Natural killer cell (primary cell): Measurements from ENCODE around the gene DPYD. TPM values are rescaled to one million over a fixed set of nuclear protein-coding genes. Genes with fewer than 3 reads are reported as not detected.

Experiments used
- ATAC-seq, 3 donors: fragments of 150-1000 bp in 2 of 3; fragments of 200-7000 bp in 1 of 3; cut with Tn5 transposase; 1 replicate in 1 of 3; 2 replicates in 2 of 3; pipeline ENCODE4 v1.10.0; 2021; ENCODE audit warnings: mild to moderate bottlenecking in 2 of 3, moderate library complexity in 2 of 3
- DNase-seq, 2 donors: peaks; one replicate each; pipeline versions ENCODE4 v3.0.0 to v3.0.0-alpha.2; 2013 to 2021; ENCODE audit warnings: mixed read lengths in 1 of 2
- H3K27ac ChIP-seq: one replicate; pipeline ENCODE4 v1.5.1; 2013; ENCODE audit warnings: mild to moderate bottlenecking, low read length
- H3K27me3 ChIP-seq: one replicate; pipeline ENCODE4 v1.6.1; 2013; ENCODE audit warnings: low read length; ENCODE audit not compliant: control insufficient read depth, insufficient read depth
- H3K36me3 ChIP-seq: one replicate; pipeline ENCODE4 v1.6.1; 2013; ENCODE audit warnings: low read length; ENCODE audit not compliant: control insufficient read depth, insufficient read depth
- H3K4me1 ChIP-seq: one replicate; pipeline ENCODE4 v1.6.1; 2013; ENCODE audit warnings: low read length; ENCODE audit not compliant: control insufficient read depth, insufficient read depth
- H3K4me3 ChIP-seq: one replicate; pipeline ENCODE4 v1.5.1; 2013; ENCODE audit warnings: low read length
- H3K9me3 ChIP-seq: one replicate; pipeline ENCODE4 v1.6.1; 2013; ENCODE audit warnings: low read length; ENCODE audit not compliant: control insufficient read depth, insufficient read depth
- H3K27ac Mint-ChIP-seq, 2 donors: one replicate each; pipeline ENCODE4 v1.8.0; 2022; ENCODE audit warnings: mild to moderate bottlenecking in 2 of 2, mixed read lengths in 2 of 2, moderate library complexity in 1 of 2
- H3K27me3 Mint-ChIP-seq, 2 donors: one replicate each; pipeline ENCODE4 v1.8.0; 2022; ENCODE audit warnings: low read depth in 2 of 2, mixed read lengths in 2 of 2
- H3K36me3 Mint-ChIP-seq: one replicate; pipeline ENCODE4 v1.8.0; 2022; ENCODE audit warnings: mixed read lengths
- H3K4me1 Mint-ChIP-seq, 2 donors: one replicate each; pipeline ENCODE4 v1.8.0; 2022; ENCODE audit warnings: mixed read lengths in 2 of 2
- H3K4me3 Mint-ChIP-seq: one replicate; pipeline ENCODE4 v1.8.0; 2022; ENCODE audit warnings: mild to moderate bottlenecking, moderate library complexity, mixed read lengths
- H3K9me3 Mint-ChIP-seq, 2 donors: one replicate each; pipeline ENCODE4 v1.8.0; 2022; ENCODE audit warnings: mixed read lengths in 2 of 2
- WGBS: methylation state at CpG from one replicate; pipeline ENCODE4 v1.1.7; 2013; ENCODE audit warnings: missing lambda C conversion rate; ENCODE audit not compliant: insufficient coverage; 5-methylcytosine and 5-hydroxymethylcytosine counted together
- intact Hi-C: fragments of 100-400 bp; cut with micrococcal nuclease; formaldehyde crosslinking; loops from one replicate; pipeline ENCODE4 v1.14.2; 2022
- total RNA-seq, 4 donors: library from RNA; stranded (reverse); fragments of 120-200 nt in 1 of 4; gene quantifications; one replicate each; pipeline versions ENCODE4 v1.2.3 to v1.2.4, GENCODE V29; 2013 to 2022
- TF ChIP-seq, protein P1 (sequence below): fragments of 200-600 bp; IDR thresholded peaks from one replicate; pipeline ENCODE4 v1.8.0; 2022; ENCODE audit warnings: antibody characterized with exemption

Gene DPYD
- total RNA-seq, 3 donors from 2014 or later (not counting 1 experiment from before 2014, with no cell fraction given), result 56.6 to 66.7 (median 56.9) TPM

DNA sequence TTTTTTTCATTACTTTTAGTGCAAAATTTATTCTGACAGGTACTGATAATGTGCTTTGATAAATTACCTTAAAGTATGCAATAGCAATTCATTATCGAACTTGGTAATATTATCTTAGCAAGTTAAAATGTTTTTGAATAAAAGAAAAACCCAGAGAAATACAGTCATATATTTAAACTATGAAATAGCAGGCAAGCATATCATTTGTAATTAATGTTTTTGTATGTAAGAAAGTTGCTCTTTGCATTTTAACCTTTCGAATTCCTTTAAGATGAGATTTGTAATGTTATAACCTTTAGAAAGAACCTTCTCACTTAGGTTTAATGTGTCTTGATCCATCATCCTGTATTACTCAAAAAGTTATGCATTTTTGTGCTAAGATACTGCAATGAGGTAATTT lies 613.7 kb downstream of the DPYD start:
- no peak overlapping the region for H3K27ac ChIP-seq
- Mint-ChIP-seq H3K4me3 (no peak overlapping the region), H3K4me1 (no peaks in the 10 kb centered on the region), H3K27ac (no peak overlapping the region), H3K9me3 (peaks cover 0 to 3% of the 10 kb centered on the region in 2 donors), H3K27me3 (no peaks in the 10 kb centered on the region), H3K36me3 (peaks cover 15% of the 10 kb centered on the region)
- peaks cover 5% of the 10 kb centered on the region for H3K36me3 ChIP-seq
- no peak overlapping the region for H3K4me3 ChIP-seq
- no peaks in the 10 kb centered on the region for H3K9me3 ChIP-seq
- ATAC-seq, result no peak
- H3K27me3 ChIP-seq, result no peaks in the 10 kb centered on the region
- no CpG with 5 or more reads among the region's 2 CpGs for WGBS
- H3K4me1 ChIP-seq, result no peaks in the 10 kb centered on the region
- no peak for DNase-seq
- TF ChIP-seq, protein P1, sequence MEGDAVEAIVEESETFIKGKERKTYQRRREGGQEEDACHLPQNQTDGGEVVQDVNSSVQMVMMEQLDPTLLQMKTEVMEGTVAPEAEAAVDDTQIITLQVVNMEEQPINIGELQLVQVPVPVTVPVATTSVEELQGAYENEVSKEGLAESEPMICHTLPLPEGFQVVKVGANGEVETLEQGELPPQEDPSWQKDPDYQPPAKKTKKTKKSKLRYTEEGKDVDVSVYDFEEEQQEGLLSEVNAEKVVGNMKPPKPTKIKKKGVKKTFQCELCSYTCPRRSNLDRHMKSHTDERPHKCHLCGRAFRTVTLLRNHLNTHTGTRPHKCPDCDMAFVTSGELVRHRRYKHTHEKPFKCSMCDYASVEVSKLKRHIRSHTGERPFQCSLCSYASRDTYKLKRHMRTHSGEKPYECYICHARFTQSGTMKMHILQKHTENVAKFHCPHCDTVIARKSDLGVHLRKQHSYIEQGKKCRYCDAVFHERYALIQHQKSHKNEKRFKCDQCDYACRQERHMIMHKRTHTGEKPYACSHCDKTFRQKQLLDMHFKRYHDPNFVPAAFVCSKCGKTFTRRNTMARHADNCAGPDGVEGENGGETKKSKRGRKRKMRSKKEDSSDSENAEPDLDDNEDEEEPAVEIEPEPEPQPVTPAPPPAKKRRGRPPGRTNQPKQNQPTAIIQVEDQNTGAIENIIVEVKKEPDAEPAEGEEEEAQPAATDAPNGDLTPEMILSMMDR, result no peak
- intact Hi-C loops, result no loop called here

DNA sequence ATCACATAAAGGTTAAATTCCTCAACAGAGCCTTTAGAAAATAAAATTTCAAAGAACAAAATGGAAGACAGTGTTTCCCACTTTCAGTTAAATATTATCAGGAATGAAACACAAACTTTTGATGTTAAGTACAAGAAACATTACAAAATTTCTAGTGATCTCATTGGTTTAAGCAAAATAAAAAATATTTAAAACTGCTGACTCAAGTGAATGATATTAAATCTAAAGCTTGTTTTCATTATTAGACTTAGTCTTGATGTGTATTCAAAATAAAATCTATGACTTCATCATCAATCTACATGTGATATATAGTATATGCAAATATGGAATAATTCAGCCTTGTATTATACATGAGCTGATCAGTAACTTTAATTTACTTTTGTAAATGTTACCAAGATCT lies 614.3 kb downstream of the DPYD start:
- no peak overlapping the region for H3K27ac ChIP-seq
- intact Hi-C loops, result no loop called here
- no peaks in the 10 kb centered on the region for H3K9me3 Mint-ChIP-seq
- H3K27me3 Mint-ChIP-seq, result no peaks in the 10 kb centered on the region
- H3K4me1 Mint-ChIP-seq, result no peaks in the 10 kb centered on the region
- no peak overlapping the region for H3K4me3 Mint-ChIP-seq
- H3K27me3 ChIP-seq, result no peaks in the 10 kb centered on the region
- H3K4me1 ChIP-seq, result no peaks in the 10 kb centered on the region
- TF ChIP-seq, protein P1, result no peak
- peaks cover 15% of the 10 kb centered on the region for H3K36me3 Mint-ChIP-seq
- no peak overlapping the region for H3K4me3 ChIP-seq
- H3K36me3 ChIP-seq, result peaks cover 5% of the 10 kb centered on the region
- ATAC-seq (no peak), DNase-seq (no peak)
- no peak overlapping the region for H3K27ac Mint-ChIP-seq
- no peaks in the 10 kb centered on the region for H3K9me3 ChIP-seq

DNA sequence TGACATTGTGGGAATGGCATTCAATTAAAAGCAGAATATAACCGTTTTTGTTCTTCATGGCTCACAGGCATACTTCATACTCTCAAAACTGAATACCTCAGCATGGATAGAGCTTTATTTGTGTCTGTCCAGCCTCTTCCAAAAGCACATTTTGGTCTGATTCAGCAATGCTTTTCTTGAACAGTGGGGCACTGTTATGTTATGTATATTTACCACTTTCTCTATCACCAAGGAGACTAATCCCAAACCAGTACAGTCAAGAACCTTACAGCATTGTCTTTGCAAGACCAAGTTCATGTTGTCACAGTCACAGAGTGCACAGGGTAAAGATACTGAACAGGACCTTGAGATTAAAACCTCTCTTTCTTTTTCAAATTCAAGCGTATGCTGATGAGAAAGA lies 616.5 kb downstream of the DPYD start:
- Histone ChIP-seq H3K27me3 (no peaks in the 10 kb centered on the region), H3K4me1 (no peaks in the 10 kb centered on the region), H3K4me3 (no peak overlapping the region), H3K36me3 (peaks cover 5% of the 10 kb centered on the region), H3K27ac (no peak overlapping the region), H3K9me3 (no peaks in the 10 kb centered on the region)
- TF ChIP-seq, protein P1, result no peak
- Mint-ChIP-seq H3K36me3 (peaks cover 15% of the 10 kb centered on the region), H3K4me1 (no peaks in the 10 kb centered on the region), H3K27ac (no peak overlapping the region), H3K9me3 (no peaks in the 10 kb centered on the region), H3K4me3 (no peak overlapping the region), H3K27me3 (no peaks in the 10 kb centered on the region)
- DNase-seq (no peak), ATAC-seq (no peak)
- intact Hi-C loops, result no loop called here
- WGBS, result 95% methylated on average over 2 of the region's 2 CpGs

DNA sequence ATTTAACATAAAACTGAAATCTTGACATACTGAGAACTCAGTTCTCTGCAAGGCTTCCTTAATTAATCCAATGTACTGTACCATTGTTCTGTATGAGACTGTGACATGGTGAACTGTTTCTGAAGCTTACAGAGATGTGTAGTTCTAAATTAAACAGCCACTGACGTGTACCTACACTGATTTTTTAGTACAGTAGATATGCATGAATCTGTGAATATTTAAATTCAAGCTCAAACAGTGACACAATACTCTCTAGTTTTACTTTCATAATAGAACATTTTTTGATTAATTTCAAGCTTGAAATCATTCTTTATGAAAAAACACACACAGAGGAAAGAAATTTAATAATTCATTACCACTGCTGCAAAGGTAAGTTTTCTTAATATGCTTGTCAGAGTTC lies 621.9 kb downstream of the DPYD start:
- H3K4me3 ChIP-seq, result no peak overlapping the region
- intact Hi-C loops, result no loop called here
- no peaks in the 10 kb centered on the region for H3K27me3 ChIP-seq
- TF ChIP-seq, protein P1, result no peak
- Mint-ChIP-seq H3K4me1 (no peaks in the 10 kb centered on the region), H3K27me3 (no peaks in the 10 kb centered on the region), H3K36me3 (no peaks in the 10 kb centered on the region), H3K9me3 (no peaks in the 10 kb centered on the region), H3K27ac (no peak overlapping the region), H3K4me3 (no peak overlapping the region)
- no peak overlapping the region for H3K27ac ChIP-seq
- DNase-seq, result no peak
- H3K36me3 ChIP-seq, result peaks cover 2% of the 10 kb centered on the region
- no peaks in the 10 kb centered on the region for H3K4me1 ChIP-seq
- no peak for ATAC-seq
- H3K9me3 ChIP-seq, result no peaks in the 10 kb centered on the region
- WGBS, result 100% methylated on average over 1 of the region's 1 CpG
